Glomerular visceral epithelial cell (primary cell): Measurements from ENCODE around the gene ARHGAP6.
"Not testable (repeated sequence)": the region's sequence is repeated elsewhere in the genome, so short reads cannot be mapped to it uniquely, and the experiment has no call there.

Source experiments
- DNase-seq: peaks from one replicate; pipeline ENCODE4 v3.0.0-alpha.2; 2016; ENCODE audit errors: extremely low spot score

The ARHGAP6 gene

GRCh38 chrX:11399489-11400094 lies 266.1 kb downstream of the ARHGAP6 start:
- no peak for DNase-seq

GRCh38 chrX:11398785-11399184 lies 266.9 kb downstream of the ARHGAP6 start:
- DNase-seq = no peak

GRCh38 chrX:11398139-11398538 lies 267.6 kb downstream of the ARHGAP6 start:
- DNase-seq = no peak

- DNase-seq = no peak
Observed at GRCh38 chrX:11397680-11398079, 268.0 kb downstream of the ARHGAP6 start.

- DNase-seq = no peak
Observed at GRCh38 chrX:11395859-11396258, 269.9 kb downstream of the ARHGAP6 start.

- DNase-seq = no peak
Observed at GRCh38 chrX:11393949-11394654, 271.6 kb downstream of the ARHGAP6 start.

GRCh38 chrX:11386812-11387211 lies 278.9 kb downstream of the ARHGAP6 start:
- no peak for DNase-seq

- DNase-seq = peak; percentile 22
Observed at GRCh38 chrX:11386001-11386523, 279.7 kb downstream of the ARHGAP6 start.

GRCh38 chrX:11382930-11383329 lies 282.8 kb downstream of the ARHGAP6 start:
- DNase-seq = no peak

- peak; percentile 44 for DNase-seq
Observed at GRCh38 chrX:11381464-11381863, 284.3 kb downstream of the ARHGAP6 start.

GRCh38 chrX:11380187-11380844 lies 285.4 kb downstream of the ARHGAP6 start:
- DNase-seq = no peak

- DNase-seq = no peak
Observed at GRCh38 chrX:11376163-11376562, 289.6 kb downstream of the ARHGAP6 start.

GRCh38 chrX:11375614-11376119 lies 290.1 kb downstream of the ARHGAP6 start:
- DNase-seq = no peak

- DNase-seq = no peak
Observed at GRCh38 chrX:11374570-11374969, 291.1 kb downstream of the ARHGAP6 start.

GRCh38 chrX:11371106-11371505 lies 294.6 kb downstream of the ARHGAP6 start:
- DNase-seq = no peak

- no peak for DNase-seq
Observed at GRCh38 chrX:11367609-11368430, 297.9 kb downstream of the ARHGAP6 start.

- DNase-seq = no peak
Observed at GRCh38 chrX:11366998-11367595, 298.6 kb downstream of the ARHGAP6 start.

- DNase-seq = no peak
Observed at GRCh38 chrX:11365426-11365825, 300.3 kb downstream of the ARHGAP6 start.

- no peak for DNase-seq
Observed at GRCh38 chrX:11364835-11365234, 300.9 kb downstream of the ARHGAP6 start.

GRCh38 chrX:11363825-11364224 lies 301.9 kb downstream of the ARHGAP6 start:
- not testable (repeated sequence) for DNase-seq

GRCh38 chrX:11363069-11363594 lies 302.6 kb downstream of the ARHGAP6 start:
- DNase-seq = no peak
